Measurements from ENCODE around the gene TFF3.

GRCh38 chr21:42332557-42333317 is 17.5 kb upstream of the TFF3 start:
- TF ChIP-seq POLR2A (IDR thresholded peaks at IDR 0.05) (no peak), CTCF (IDR thresholded peaks at IDR 0.05) (no peak), EP300 (IDR thresholded peaks at IDR 0.05; ENCODE audit: low read depth) (no peak)

Data from transverse colon (tissue), 3 donors.